ENCODE results near the gene PPP1R27. TPM values are rescaled to one million over a fixed set of nuclear protein-coding genes. Genes with fewer than 3 reads are reported as not detected.

The PPP1R27 gene
- total and polyA plus RNA-seq, 12 donors = 0.11 to 3.1 (median 0.69) TPM; not detected in 6

GRCh38 chr17:81859906-81860755 lies 25.3 kb upstream of the PPP1R27 start, which contains the start of gene P4HB:
P4HB (minus strand) TSS chr17:81860535; CDS start chr17:81860471, 64 bp downstream.
- intact Hi-C loops (cut with DNase I) = loop anchor here in 1 of 2 donors (5.0 kb wide), 1 partner anchor 38 kb away; no protein-coding TSS in a partner anchor
- TF ChIP-seq CTCF (IDR thresholded peaks at IDR 0.05) = no peak
- peak; percentile 87 to 95 for TF ChIP-seq POLR2A (IDR thresholded peaks at IDR 0.05)

GRCh38 chr17:81858967-81859905 lies 24.4 kb upstream of the PPP1R27 start:
- DNase-seq = peak in 5 of 7 donors; percentile 42 to 82 (median 65)
- TF ChIP-seq CTCF (IDR thresholded peaks at IDR 0.05) (no peak), POLR2A (IDR thresholded peaks at IDR 0.05) (peak in 1 of 2 donors; percentile 63)
- Histone ChIP-seq H3K9me3 (replicated peaks in 1 of 3) (no peaks in the 10 kb centered on the region), H3K4me3 (peak overlapping the region; percentile 53 to 98 (median 78)), H3K36me3 (replicated peaks in 1 of 2) (peaks cover 0 to 46% of the 10 kb centered on the region in 2 donors), H3K27me3 (no peaks in the 10 kb centered on the region), H3K27ac (peak overlapping the region; percentile 75 to 98 (median 93)), H3K4me1 (replicated peaks in 1 of 2) (peaks cover 24 to 62% of the 10 kb centered on the region in 2 donors)
- 27 to 43% (median 40%) methylated on average over 13 to 23 of the region's 23 CpGs for WGBS, 4 donors
- intact Hi-C loops (cut with DNase I) = loop anchor here in 1 of 2 donors (5.0 kb wide), 1 partner anchor 37 kb away; no protein-coding TSS in a partner anchor

More at GRCh38 chr17:81859906-81860755, 25.3 kb upstream of the PPP1R27 start, which contains the start of gene P4HB:
- H3K4me3 ChIP-seq = peak within 1 kb of the TSS; percentile 53 to 98 (median 82)
- no peaks in the 10 kb centered on the region for H3K27me3 ChIP-seq
- H3K36me3 ChIP-seq (replicated peaks in 1 of 2) = peaks cover 0 to 37% of the 10 kb centered on the region in 2 donors
- 0 to 1% (median 0%) methylated on average over 8 to 95 of the region's 95 CpGs for WGBS, 4 donors
- peaks cover 24 to 57% of the 10 kb centered on the region in 2 donors for H3K4me1 ChIP-seq (replicated peaks in 1 of 2)
- H3K9me3 ChIP-seq (replicated peaks in 1 of 3) = no peaks in the 10 kb centered on the region
- peak within 1 kb of the TSS; percentile 95 to 100 (median 98) for H3K27ac ChIP-seq
- peak in 4 of 7 donors; percentile 45 to 56 (median 50) for DNase-seq

GRCh38 chr17:81858170-81858966 lies 23.5 kb upstream of the PPP1R27 start:
- TF ChIP-seq POLR2A (IDR thresholded peaks at IDR 0.05) (no peak), CTCF (IDR thresholded peaks at IDR 0.05) (no peak)
- Histone ChIP-seq H3K9me3 (replicated peaks in 1 of 3) (no peaks in the 10 kb centered on the region), H3K4me3 (peak overlapping the region in 1 of 4 donors; percentile 83), H3K27ac (peak overlapping the region in 4 of 5 donors; percentile 93 to 98 (median 94)), H3K36me3 (replicated peaks in 1 of 2) (peaks cover 0 to 54% of the 10 kb centered on the region in 2 donors), H3K27me3 (no peaks in the 10 kb centered on the region), H3K4me1 (replicated peaks in 1 of 2) (peaks cover 24 to 62% of the 10 kb centered on the region in 2 donors)
- WGBS, 4 donors = 68 to 77% (median 69%) methylated on average over 19 to 30 of the region's 30 CpGs
- intact Hi-C loops (cut with DNase I) = loop anchor here in 1 of 2 donors (5.0 kb wide), 1 partner anchor 36 kb away; no protein-coding TSS in a partner anchor
- peak in 4 of 7 donors; percentile 40 to 64 (median 54) for DNase-seq
